Upper lobe of left lung (tissue), 6 donors: ENCODE results near the gene SMAD6. TPM values are rescaled to one million over a fixed set of nuclear protein-coding genes. Genes with fewer than 3 reads are reported as not detected.

Source experiments
- ATAC-seq, 2 donors: fragments of 200-7000 bp; cut with Tn5 transposase; one replicate each; pipeline ENCODE4 v1.9.1; 2022; ENCODE audit warnings: mild to moderate bottlenecking in 2 of 2, moderate library complexity in 2 of 2; ENCODE audit not compliant: low FRiP score in 2 of 2
- DNase-seq, 2 donors: peaks; one replicate each; pipeline ENCODE4 v3.0.0-alpha.2; 2019 to 2020
- H3K27ac ChIP-seq, 4 donors: fragments of 200-600 bp; sonication (generic); one replicate each; pipeline ENCODE4 v1.5.1; 2016 to 2019
- H3K27me3 ChIP-seq, 4 donors: fragments of 200-600 bp; sonication (generic); one replicate each; pipeline ENCODE4 v1.5.1; 2017 to 2019
- H3K36me3 ChIP-seq, 4 donors: fragments of 200-600 bp; sonication (generic); one replicate each; pipeline ENCODE4 v1.5.1; 2016 to 2019
- H3K4me1 ChIP-seq, 4 donors: fragments of 200-600 bp; sonication (generic); one replicate each; pipeline ENCODE4 v1.5.1; 2018 to 2019
- H3K4me3 ChIP-seq, 4 donors: fragments of 200-600 bp; sonication (generic); one replicate each; pipeline ENCODE4 v1.5.1; 2017 to 2019; ENCODE audit warnings: mild to moderate bottlenecking in 2 of 4, moderate library complexity in 1 of 4
- H3K9me3 ChIP-seq, 4 donors: fragments of 200-600 bp; sonication (generic); one replicate each; pipeline ENCODE4 v1.5.1; 2018 to 2019
- CTCF ChIP-seq, 6 experiments: fragments of 450-650 bp in 4 of 6; fragments of 200-600 bp in 2 of 6; sonication (generic) in 2 of 6; IDR thresholded peaks; one replicate each; pipeline ENCODE4 v1.5.1; 2016 to 2019; ENCODE audit warnings: antibody characterized with exemption in 6 of 6
- EP300 ChIP-seq, 4 donors: sonication (generic); formaldehyde crosslinking; IDR thresholded peaks; one replicate each; pipeline ENCODE4 v1.5.1; 2017; ENCODE audit warnings: antibody characterized with exemption in 4 of 4, control low read depth in 2 of 4
- POLR2A ChIP-seq, 4 donors: fragments of 450-650 bp; IDR thresholded peaks; one replicate each; pipeline ENCODE4 v1.5.1; 2016 to 2017; ENCODE audit warnings: antibody characterized with exemption in 4 of 4, mild to moderate bottlenecking in 2 of 4
- POLR2AphosphoS5 ChIP-seq, 2 donors: sonication (generic); formaldehyde crosslinking; IDR thresholded peaks; one replicate each; pipeline ENCODE4 v1.5.1; 2017; ENCODE audit warnings: antibody characterized with exemption in 2 of 2
- WGBS, 2 donors: methylation state at CpG; one replicate each; pipeline ENCODE4 v1.1.5; 2017 to 2018; 5-methylcytosine and 5-hydroxymethylcytosine counted together
- total RNA-seq, 6 donors: library from RNA; depleted of rRNA in 4 of 6; stranded (reverse); fragments of >200 nt in 4 of 6; gene quantifications; one replicate each; pipeline versions ENCODE4 v1.1.0 to v1.2.1, GENCODE V29; 2016 to 2021
- donor health status: DM: no; HTN: no; CAD: no; lungs with moderate emphysema.
- donor health status: DM: no; HTN: yes; CAD: no; lungs with severe emphysema.

SMAD6 gene
- total RNA-seq, result 100 to 1,000 TPM in 3 of 6 donors, 10 to 100 TPM in 3; 76.6 to 377 (median 102) TPM

- Histone ChIP-seq H3K36me3 (peaks cover 0 to 34% (median 5%) of the 10 kb centered on the region in 4 donors), H3K4me1 (peaks cover 21 to 63% (median 39%) of the 10 kb centered on the region in 4 donors), H3K9me3 (no peaks in the 10 kb centered on the region), H3K27ac (peak within 1 kb of the TSS; percentile 84 to 90 (median 88)), H3K4me3 (peak within 1 kb of the TSS; percentile 61 to 90 (median 76)), H3K27me3 (peaks cover 0 to 11% (median 0%) of the 10 kb centered on the region in 4 donors)
- peak; percentile 94 to 95 for DNase-seq
- peak; percentile 82 for ATAC-seq
- TF ChIP-seq POLR2AphosphoS5 (IDR thresholded peaks at IDR 0.05) (peak; percentile 73 to 84), CTCF (IDR thresholded peaks at IDR 0.05) (no peak), POLR2A (IDR thresholded peaks at IDR 0.05) (peak in 3 of 4 donors; percentile 55 to 86 (median 68)), EP300 (IDR thresholded peaks at IDR 0.05) (peak in 1 of 4 donors; percentile 30)
- 0 to 1% methylated on average over 28 to 49 of the region's 55 CpGs for WGBS, 2 donors
Observed at GRCh38 chr15:66702035-66702786, at the start of gene SMAD6. SMAD6 (plus strand) TSS chr15:66702236; CDS start chr15:66703259, 1,023 bp downstream.

GRCh38 chr15:66652806-66653205, 49.2 kb upstream of the SMAD6 start:
- H3K4me3 ChIP-seq, result no peak overlapping the region
- H3K36me3 ChIP-seq, result no peaks in the 10 kb centered on the region
- peaks cover 23 to 61% (median 35%) of the 10 kb centered on the region in 4 donors for H3K4me1 ChIP-seq
- 62 to 81% methylated on average over 3 of the region's 3 CpGs for WGBS, 2 donors
- DNase-seq (no peak), ATAC-seq (no peak)
- TF ChIP-seq POLR2A (IDR thresholded peaks at IDR 0.05), result no peak
- no peak for TF ChIP-seq POLR2AphosphoS5 (IDR thresholded peaks at IDR 0.05)
- TF ChIP-seq EP300 (IDR thresholded peaks at IDR 0.05), result no peak
- no peak for TF ChIP-seq CTCF (IDR thresholded peaks at IDR 0.05)
- H3K27ac ChIP-seq, result peak overlapping the region in 3 of 4 donors; percentile 81 to 91 (median 89)
- H3K9me3 ChIP-seq, result no peaks in the 10 kb centered on the region
- H3K27me3 ChIP-seq, result no peaks in the 10 kb centered on the region

- Histone ChIP-seq H3K27ac (peak overlapping the region; percentile 81 to 91 (median 88)), H3K4me1 (peaks cover 18 to 58% (median 33%) of the 10 kb centered on the region in 4 donors), H3K9me3 (no peaks in the 10 kb centered on the region), H3K36me3 (no peaks in the 10 kb centered on the region), H3K4me3 (no peak overlapping the region), H3K27me3 (no peaks in the 10 kb centered on the region)
- 88 to 91% methylated on average over 6 of the region's 6 CpGs for WGBS, 2 donors
- no peak for DNase-seq
- no peak for ATAC-seq
- TF ChIP-seq POLR2AphosphoS5 (IDR thresholded peaks at IDR 0.05) (no peak), EP300 (IDR thresholded peaks at IDR 0.05) (no peak), CTCF (IDR thresholded peaks at IDR 0.05) (no peak), POLR2A (IDR thresholded peaks at IDR 0.05) (no peak)
Observed at GRCh38 chr15:66653398-66653797, 48.6 kb upstream of the SMAD6 start.

GRCh38 chr15:66653852-66654251, 48.2 kb upstream of the SMAD6 start:
- WGBS, 2 donors, result 81 to 83% methylated on average over 13 of the region's 13 CpGs
- TF ChIP-seq EP300 (IDR thresholded peaks at IDR 0.05), result no peak
- no peak for TF ChIP-seq POLR2AphosphoS5 (IDR thresholded peaks at IDR 0.05)
- no peak for TF ChIP-seq POLR2A (IDR thresholded peaks at IDR 0.05)
- no peak for TF ChIP-seq CTCF (IDR thresholded peaks at IDR 0.05)
- no peak overlapping the region for H3K4me3 ChIP-seq
- peaks cover 18 to 54% (median 32%) of the 10 kb centered on the region in 4 donors for H3K4me1 ChIP-seq
- no peaks in the 10 kb centered on the region for H3K9me3 ChIP-seq
- no peak for ATAC-seq
- H3K27me3 ChIP-seq, result no peaks in the 10 kb centered on the region
- H3K27ac ChIP-seq, result peak overlapping the region; percentile 81 to 91 (median 88)
- no peak for DNase-seq
- no peaks in the 10 kb centered on the region for H3K36me3 ChIP-seq
